Activated naive CD4-positive, alpha-beta T cell treated with anti-CD3 and anti-CD28 coated beads, Interleukin-2, amount 50 U/mL, for 72 hours (primary cell): ENCODE measurements around the gene GNG12. TPM values are rescaled to one million over a fixed set of nuclear protein-coding genes. Genes with fewer than 3 reads are reported as not detected.
A peak's percentile ranks its signal among the peaks of the same experiment; 100 is the strongest.

ENCODE experiments used
- ATAC-seq, 2 donors: fragments of 150-1000 bp; cut with Tn5 transposase; 2 replicates each; pipeline ENCODE4 v1.10.0; 2021; ENCODE audit warnings: mild to moderate bottlenecking in 2 of 2, moderate library complexity in 2 of 2
- DNase-seq, 2 donors: peaks; one replicate each; pipeline ENCODE4 v3.0.0; 2021 to 2022; ENCODE audit warnings: low spot score in 2 of 2
- H3K27ac Mint-ChIP-seq, 2 donors: one replicate each; pipeline ENCODE4 v1.8.0; 2022; ENCODE audit warnings: mild to moderate bottlenecking in 2 of 2, mixed read lengths in 2 of 2
- H3K36me3 Mint-ChIP-seq, 2 donors: one replicate each; pipeline ENCODE4 v1.8.0; 2022; ENCODE audit warnings: mixed read lengths in 2 of 2
- H3K9me3 Mint-ChIP-seq, 2 donors: one replicate each; pipeline ENCODE4 v1.8.0; 2022; ENCODE audit warnings: mixed read lengths in 2 of 2
- total RNA-seq, 2 donors: library from RNA; stranded (reverse); gene quantifications; one replicate each; pipeline ENCODE4 v1.2.3, GENCODE V29; 2022

The GNG12 gene
- total RNA-seq, 2 donors from 2014 or later = 0.23 TPM; not detected in 1

DNA sequence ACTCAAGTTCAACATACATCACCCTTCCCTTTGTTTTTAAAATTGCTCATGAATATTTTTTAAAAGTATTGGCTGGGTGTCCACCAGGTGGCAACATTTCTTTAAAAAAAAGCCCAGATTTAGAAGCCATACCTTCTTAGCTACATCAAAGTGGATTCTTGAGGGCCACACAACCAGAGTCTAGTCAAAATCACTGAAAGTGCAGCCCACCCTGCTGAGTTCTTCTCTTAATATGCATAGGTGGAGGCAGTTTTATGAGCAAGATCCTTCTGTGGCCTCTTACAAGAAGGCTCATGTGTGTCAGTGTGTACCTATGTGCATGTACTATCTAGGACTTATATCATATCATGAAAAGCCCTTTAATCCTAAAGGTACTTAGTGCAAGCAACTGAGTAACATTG is 16.9 kb upstream of the GNG12 start:
- ATAC-seq (peak in 1 of 2 donors; percentile 32), DNase-seq (peak in 1 of 2 donors; percentile 18)
- Mint-ChIP-seq H3K27ac (no peak overlapping the region), H3K9me3 (no peaks in the 10 kb centered on the region), H3K36me3 (no peaks in the 10 kb centered on the region)

DNA sequence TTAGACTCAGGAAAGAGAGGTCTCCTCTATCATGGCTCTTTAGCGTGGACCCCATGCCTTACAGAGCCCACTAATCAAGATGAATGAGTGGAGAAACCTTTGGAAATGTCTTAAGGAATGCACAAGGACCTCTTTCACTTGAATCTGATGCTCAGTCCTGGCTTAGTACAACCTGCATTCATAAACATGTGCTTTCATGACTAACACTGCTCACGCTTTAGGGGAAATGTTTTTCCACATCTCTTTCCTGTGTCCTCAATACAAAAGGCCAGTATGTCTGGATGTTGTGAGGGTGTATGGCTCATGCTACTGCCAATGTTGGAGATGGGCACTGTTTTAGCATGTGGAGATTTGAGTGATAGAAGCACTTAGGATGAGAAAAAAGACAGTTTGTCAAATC is 14.2 kb upstream of the GNG12 start:
- H3K36me3 Mint-ChIP-seq = no peaks in the 10 kb centered on the region
- no peak for DNase-seq
- H3K27ac Mint-ChIP-seq = no peak overlapping the region
- ATAC-seq = no peak
- H3K9me3 Mint-ChIP-seq = no peaks in the 10 kb centered on the region

DNA sequence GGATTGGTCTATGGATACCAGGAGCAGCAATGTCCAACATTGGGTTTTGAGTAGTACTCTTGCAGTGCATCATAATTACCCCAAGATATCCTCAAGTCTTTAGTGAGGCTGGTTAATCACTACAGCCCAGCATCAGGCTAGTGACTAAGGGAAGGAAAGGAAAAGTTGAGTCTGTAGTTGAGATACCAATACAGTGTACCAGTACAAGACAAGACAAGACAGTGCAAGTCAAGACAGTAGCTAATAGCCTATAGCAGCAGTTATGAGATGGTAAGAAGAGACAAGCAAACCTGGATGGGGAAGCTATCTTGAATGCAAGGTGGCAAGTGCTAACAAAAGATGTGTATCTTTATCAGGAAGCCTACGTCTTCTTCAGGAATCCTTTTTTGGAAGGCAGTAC is 13.3 kb upstream of the GNG12 start:
- no peak for ATAC-seq
- Mint-ChIP-seq H3K27ac (no peak overlapping the region), H3K36me3 (no peaks in the 10 kb centered on the region), H3K9me3 (no peaks in the 10 kb centered on the region)
- DNase-seq = no peak

DNA sequence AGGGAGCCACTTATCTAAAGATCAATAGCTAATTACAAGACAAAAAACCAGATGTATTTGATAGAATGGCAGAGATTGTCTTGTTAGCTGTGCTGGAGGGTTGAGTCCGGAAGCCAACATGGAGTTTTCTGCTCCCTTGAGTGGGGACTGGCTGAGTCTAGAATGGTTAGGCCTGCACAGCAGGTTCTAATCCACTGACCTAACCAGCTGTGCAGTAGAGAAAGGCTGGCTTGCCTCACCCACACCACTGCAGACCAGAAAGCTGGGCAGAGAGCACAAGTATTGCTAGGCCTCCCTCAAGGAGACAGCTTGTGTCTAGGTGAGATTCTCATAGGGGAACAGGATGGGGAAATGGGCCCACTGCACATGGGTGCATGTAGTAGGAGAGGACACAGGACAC is 11.7 kb upstream of the GNG12 start:
- no peaks in the 10 kb centered on the region for H3K36me3 Mint-ChIP-seq
- no peaks in the 10 kb centered on the region for H3K9me3 Mint-ChIP-seq
- no peak for ATAC-seq
- DNase-seq = no peak
- H3K27ac Mint-ChIP-seq = no peak overlapping the region

DNA sequence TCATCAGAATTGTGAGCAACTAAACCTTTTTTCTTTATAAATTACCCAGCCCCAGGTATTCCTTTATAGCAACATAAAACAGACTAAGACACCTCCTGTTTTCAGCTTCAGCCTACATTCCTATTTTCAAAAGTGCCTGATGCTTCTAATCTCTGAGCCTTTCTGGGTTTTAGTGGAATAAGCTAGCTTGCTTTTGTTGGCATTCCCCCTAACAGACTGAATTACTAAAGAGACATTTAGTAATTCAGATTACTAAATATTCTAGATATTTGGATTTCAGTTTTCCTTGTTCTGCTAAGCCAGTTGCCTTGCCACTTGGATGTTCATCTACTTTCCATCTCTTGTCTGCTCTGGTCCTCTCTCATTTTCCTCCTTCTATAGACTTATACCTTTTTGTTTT is 10.5 kb upstream of the GNG12 start:
- Mint-ChIP-seq H3K9me3 (no peaks in the 10 kb centered on the region), H3K36me3 (no peaks in the 10 kb centered on the region), H3K27ac (no peak overlapping the region)
- DNase-seq = no peak
- ATAC-seq = no peak

DNA sequence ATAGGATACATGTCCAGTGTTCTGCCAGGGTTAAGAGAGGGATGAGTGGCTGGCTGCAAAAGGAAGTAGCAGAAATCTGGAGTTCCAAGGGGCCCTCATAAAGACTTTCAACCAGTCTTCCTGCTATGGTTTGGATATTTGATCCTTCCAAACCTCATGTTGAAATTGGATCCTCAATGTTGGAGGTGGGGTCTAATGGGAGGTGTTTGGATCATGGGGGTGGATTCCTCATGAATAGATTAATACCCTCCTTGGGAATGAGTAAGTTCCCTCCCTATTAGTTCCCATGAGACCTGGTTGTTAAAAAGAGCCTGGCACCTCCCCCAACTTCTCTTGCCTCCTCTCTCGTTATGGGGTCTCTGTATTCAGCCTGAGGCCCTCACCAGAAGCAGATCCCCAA is 10.1 kb upstream of the GNG12 start:
- ATAC-seq = no peak
- H3K36me3 Mint-ChIP-seq = no peaks in the 10 kb centered on the region
- no peak for DNase-seq
- no peaks in the 10 kb centered on the region for H3K9me3 Mint-ChIP-seq
- no peak overlapping the region for H3K27ac Mint-ChIP-seq

DNA sequence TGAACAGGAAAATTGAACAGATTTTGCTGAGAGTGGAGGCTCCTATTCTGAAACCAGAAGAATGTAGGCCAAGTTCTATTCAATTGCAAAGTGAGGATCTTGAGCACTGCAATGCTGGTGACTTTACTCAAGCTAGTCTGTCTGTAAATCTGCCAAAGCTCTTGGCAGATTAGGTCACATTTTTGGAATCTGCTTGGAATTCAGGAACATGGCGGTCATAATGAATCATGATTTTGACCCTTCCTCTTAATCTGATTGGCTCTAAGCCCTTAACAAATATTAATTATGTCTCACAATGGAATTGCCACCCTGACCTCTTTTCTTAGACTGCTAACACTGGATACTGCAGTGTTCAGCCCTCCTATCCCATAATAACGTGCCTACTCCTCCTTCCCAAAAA is 7.2 kb upstream of the GNG12 start:
- H3K9me3 Mint-ChIP-seq = no peaks in the 10 kb centered on the region
- H3K36me3 Mint-ChIP-seq = no peaks in the 10 kb centered on the region
- ATAC-seq (no peak), DNase-seq (no peak)
- no peak overlapping the region for H3K27ac Mint-ChIP-seq

DNA sequence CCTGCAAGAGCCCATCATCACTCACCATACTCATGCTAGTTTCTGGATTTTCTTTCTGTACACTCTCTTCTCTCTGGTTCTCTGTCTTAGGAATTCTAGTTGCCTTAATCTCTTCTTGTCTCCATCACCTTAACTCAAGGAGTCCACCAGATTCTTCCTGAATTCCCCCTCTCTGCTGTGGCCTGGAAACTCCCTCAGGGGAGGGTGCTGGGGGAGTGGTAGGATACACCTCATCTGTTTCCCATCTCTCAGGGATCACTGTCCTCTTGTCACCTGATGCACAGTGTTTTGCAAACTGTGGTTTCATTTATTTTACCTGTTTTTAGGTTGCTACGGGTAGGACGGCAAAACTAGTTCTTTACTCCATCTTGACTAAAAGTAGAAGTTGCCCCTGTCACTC is 6.6 kb upstream of the GNG12 start:
- Mint-ChIP-seq H3K36me3 (no peaks in the 10 kb centered on the region), H3K27ac (no peak overlapping the region), H3K9me3 (no peaks in the 10 kb centered on the region)
- ATAC-seq (no peak), DNase-seq (no peak)

DNA sequence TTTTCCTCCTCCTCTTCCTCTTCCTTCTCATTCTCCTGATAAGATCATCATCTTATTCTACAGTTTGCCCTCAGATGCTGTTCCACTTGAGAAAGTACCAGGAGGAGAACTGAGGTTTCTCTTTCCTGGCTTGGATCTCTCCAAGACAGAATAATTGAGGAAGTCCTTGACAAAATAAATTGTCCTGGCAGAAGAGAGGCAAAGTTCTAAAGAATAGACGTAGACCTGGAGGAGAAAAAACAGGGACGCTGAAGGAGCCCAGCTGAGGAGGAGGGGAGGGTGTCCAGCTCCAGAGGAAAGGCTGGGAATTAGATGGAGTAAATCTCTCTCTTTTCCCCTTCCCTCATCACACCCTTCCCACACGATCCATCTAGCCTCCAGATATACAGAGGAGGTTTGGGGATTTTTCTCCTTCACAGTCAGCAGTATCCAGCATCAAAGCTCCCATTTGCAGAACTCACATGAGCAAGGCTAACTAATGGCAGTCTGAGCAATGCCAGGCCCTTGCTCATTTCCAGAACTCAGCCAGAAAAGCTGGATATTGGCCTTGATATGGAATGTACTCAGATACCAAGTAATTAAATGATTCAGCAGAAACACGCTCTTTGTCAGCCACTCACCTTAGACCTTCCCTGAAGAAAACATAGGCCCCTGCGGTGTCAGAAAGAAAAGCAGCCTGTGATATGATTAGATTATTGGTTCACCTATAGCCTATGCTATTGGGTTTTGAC is 5.1 kb upstream of the GNG12 start:
- Mint-ChIP-seq H3K36me3 (no peaks in the 10 kb centered on the region), H3K27ac (no peak overlapping the region), H3K9me3 (no peaks in the 10 kb centered on the region)
- ATAC-seq (no peak), DNase-seq (no peak)

DNA sequence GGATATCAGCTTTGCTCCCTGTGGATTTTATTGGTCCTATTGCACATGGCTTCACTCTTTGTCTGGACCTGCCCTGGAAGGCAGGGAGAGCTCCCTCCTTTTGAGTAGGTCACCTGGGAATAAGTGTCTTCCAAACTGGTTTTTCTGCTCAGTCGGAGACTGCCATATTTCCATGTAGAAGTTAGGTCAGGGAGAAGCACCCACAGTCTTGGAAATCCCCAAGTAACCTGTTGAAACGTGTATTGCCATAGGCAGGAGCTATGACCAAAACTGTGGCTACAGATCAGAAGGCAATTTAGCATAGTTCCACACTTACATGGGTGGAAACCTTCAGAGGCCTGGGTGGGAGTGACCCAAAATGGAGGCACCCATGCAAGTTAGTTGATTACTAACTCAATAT is 3.5 kb upstream of the GNG12 start:
- peaks cover 0 to 5% of the 10 kb centered on the region in 2 donors for H3K36me3 Mint-ChIP-seq
- H3K9me3 Mint-ChIP-seq = no peaks in the 10 kb centered on the region
- ATAC-seq (no peak), DNase-seq (no peak)
- H3K27ac Mint-ChIP-seq = no peak overlapping the region

DNA sequence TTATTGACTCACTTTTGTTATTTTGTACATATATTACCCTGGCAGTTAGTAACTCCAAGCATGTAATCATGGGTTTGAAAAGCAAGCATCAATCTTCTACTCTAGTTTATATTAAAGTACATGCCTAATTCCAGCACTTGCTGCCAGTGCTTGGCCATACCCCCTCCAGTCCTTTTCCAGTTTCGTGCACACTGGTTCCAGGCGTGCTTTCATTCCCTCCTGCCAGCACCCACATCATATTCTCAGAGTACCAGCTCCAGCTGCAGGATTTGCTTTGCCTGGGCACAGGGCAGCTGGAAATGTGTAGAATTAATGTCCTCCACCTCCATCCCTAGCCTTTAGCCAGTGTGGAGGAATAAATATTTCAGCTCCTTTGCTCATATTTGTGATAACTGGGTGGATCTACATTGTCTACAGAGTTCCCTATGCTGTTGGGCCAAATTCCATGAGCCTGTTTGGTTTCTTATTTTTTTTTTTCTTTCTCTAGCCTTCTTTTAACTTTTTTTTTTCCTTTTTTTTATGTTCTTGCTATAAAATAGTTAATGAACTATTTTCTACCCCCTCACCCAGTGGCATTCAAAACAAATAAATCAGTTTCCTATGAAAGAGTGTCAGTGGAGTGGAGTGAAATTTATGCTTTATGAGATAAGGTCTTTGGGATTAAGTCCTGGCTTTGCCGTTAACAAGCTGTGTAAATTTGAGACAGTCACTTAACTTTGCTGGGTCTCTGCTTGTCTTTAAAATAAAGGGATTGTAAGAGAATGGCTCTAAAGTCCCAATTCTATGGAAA is 2.6 kb upstream of the GNG12 start:
- no peaks in the 10 kb centered on the region for H3K9me3 Mint-ChIP-seq
- DNase-seq = no peak
- H3K36me3 Mint-ChIP-seq = peaks cover 0 to 7% of the 10 kb centered on the region in 2 donors
- H3K27ac Mint-ChIP-seq = no peak overlapping the region
- no peak for ATAC-seq

DNA sequence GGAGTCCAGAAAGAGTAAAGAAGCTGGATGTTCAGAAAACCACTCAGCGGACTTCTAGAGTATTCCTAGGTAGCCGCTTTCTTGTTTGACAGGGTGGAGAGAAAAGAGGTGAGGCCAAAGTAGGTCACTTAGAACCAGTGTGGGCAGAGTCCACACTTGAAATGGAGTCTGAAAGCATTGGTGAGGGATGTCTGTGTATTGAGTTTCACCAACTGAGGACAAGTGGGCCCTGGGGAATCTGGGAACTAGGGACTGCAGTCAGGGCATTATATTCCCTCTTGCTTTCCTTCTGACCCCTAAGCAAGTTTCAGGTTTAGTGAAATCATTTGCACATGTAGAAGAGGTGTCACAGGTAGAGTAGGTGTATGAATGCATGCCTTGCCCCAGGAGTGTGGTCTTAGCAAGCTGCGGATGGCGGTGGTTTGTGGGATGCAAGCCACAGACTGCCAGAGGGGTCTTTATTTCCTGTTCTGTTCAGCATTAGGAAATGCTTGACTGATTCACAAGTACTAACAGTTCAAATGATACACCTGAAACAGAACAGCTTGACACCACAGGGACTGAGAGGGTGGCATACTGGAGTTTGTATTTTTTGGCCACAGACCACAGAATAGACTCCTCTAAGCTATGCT is 1.1 kb upstream of the GNG12 start:
- no peak overlapping the region for H3K27ac Mint-ChIP-seq
- H3K36me3 Mint-ChIP-seq = peaks cover 0 to 7% of the 10 kb centered on the region in 2 donors
- no peak for DNase-seq
- H3K9me3 Mint-ChIP-seq = no peaks in the 10 kb centered on the region
- ATAC-seq = no peak

DNA sequence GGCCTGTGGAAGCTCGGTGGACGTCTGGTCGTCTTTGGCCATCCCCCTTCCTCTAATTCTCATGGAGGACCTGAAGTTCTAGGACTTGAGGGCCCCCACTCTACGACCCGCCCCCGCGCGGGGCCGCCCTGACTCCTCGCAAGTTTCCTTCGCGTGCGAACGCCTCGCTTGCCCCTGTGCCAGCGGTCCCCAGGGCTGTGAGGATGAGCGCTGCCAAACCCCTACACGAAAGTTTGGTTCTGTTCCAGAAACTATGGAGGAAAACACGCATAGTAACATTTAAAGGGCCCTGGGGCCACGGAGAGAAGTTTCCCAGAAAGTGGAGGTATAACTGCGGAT is 304 bp upstream of the GNG12 start:
- ATAC-seq = peak in 1 of 2 donors; percentile 27
- H3K27ac Mint-ChIP-seq = no peak overlapping the region
- DNase-seq = no peak
- peaks cover 0 to 7% of the 10 kb centered on the region in 2 donors for H3K36me3 Mint-ChIP-seq
- no peaks in the 10 kb centered on the region for H3K9me3 Mint-ChIP-seq

DNA sequence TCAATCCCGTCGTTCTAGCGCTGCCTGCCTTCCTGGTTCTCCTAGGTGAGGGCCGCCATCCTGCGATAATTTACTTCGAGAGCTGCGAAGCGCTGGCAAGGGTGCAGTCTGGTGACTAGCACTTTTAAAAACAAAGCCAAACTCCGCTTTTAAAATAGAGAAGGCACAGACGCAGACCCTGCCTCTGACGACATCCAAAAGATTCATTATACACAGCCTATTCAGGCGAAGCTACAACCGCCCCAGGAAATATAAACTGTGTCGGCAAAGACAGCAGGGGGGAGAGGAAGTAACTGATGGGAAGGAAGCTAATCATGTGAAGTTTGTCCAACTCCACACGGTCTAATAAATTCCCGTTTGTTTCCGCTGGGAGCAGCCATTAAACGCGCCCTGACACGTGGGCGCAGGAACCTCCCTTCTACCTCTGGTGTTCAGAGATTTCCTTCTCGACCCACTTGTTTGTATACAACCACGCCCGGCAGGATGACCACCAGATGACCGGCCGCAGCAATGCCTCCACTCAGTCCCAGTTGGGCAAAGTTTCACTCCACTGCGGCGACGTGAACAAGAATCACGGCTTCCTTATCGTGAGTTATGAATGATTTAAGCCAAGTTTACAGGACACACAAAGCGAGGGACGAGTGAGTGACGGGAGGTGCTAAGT is 1.3 kb downstream of the GNG12 start:
- H3K27ac Mint-ChIP-seq = no peak overlapping the region
- DNase-seq = no peak
- H3K36me3 Mint-ChIP-seq = peaks cover 0 to 7% of the 10 kb centered on the region in 2 donors
- no peak for ATAC-seq
- no peaks in the 10 kb centered on the region for H3K9me3 Mint-ChIP-seq

DNA sequence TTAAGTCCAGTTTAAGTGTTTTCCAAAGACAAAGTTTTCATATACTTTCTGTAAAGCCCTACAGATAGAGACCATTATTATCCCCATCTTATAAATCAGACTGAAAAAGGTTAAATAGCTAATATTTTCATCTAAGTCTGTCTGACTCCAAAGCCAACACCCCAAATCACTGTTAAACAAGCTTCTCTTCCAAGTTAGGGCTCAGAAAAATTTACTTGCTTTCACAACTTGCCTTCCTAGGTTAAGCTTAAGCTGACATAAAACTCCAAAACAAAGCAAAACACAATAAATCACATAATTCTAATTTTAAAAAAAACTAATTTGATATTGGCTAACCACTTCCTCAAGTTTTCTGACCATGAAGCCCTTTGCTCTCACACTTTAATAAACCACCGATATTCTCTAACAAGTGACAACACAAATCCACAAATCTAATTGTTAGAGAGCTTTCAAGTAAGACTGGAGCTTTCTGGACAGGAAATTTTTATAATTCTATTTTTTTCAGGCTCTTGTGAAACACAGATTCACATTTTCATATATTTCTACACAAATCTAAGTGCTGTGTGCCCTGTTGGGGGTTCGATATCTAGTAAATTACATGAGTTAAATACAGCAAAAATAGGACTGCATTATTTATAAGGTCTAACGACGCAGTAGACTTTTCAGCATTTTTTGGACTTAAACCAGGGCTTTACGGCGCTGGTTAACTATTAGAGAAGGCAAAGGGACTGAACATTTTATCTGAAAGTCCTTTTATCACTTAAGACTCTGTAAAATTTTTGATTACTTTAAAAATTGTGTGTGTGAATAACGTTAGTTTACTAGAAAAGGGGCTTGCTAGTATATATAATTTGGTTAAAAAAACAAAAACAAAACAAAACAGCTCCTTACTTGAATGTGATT is 2.1 kb downstream of the GNG12 start:
- no peak for ATAC-seq
- Mint-ChIP-seq H3K9me3 (no peaks in the 10 kb centered on the region), H3K27ac (no peak overlapping the region), H3K36me3 (peaks cover 0 to 7% of the 10 kb centered on the region in 2 donors)
- DNase-seq = no peak

DNA sequence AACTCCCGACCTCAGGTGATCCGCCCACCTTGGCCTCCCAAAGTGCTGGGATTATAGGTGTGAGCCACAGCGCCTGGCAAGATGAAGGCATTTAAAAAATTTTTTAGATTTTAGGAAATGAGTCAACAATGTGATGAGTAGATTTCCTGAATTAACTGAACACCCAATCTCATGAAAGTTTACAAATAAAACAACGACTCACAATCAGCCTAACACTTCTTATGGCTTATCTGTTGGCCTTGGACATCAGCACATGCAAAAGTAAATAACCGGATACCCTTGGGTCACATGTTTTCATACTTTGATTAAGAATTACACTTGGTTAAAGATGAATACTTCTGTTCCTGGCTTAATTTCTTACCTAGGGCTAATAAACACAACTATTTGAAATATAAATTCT is 3.0 kb downstream of the GNG12 start:
- ATAC-seq (no peak), DNase-seq (no peak)
- H3K27ac Mint-ChIP-seq = no peak overlapping the region
- peaks cover 0 to 7% of the 10 kb centered on the region in 2 donors for H3K36me3 Mint-ChIP-seq
- H3K9me3 Mint-ChIP-seq = no peaks in the 10 kb centered on the region
